Spleen (tissue), 11 donors: Measurements from ENCODE around the gene SCNN1G. TPM values are rescaled to one million over a fixed set of nuclear protein-coding genes. Genes with fewer than 3 reads are reported as not detected.

Source experiments
- DNase-seq: peaks from one replicate; pipeline ENCODE4 v3.0.0-alpha.2; 2020
- H3K27ac ChIP-seq, 8 donors: fragments of 200-600 bp; sonication (generic) in 7 of 8; 1 replicate in 4 of 8; 2 replicates in 4 of 8; pipeline versions ENCODE4 v1.5.0 to v1.8.0; 2016 to 2021; ENCODE audit warnings: inconsistent platforms in 4 of 8, mild to moderate bottlenecking in 4 of 8, moderate library complexity in 1 of 8
- H3K27me3 ChIP-seq, 7 donors: fragments of 200-600 bp; sonication (generic) in 6 of 7; replicated peaks in 1 of 7; 1 replicate in 4 of 7; 2 replicates in 3 of 7; pipeline versions ENCODE4 v1.5.0 to v1.8.0; 2016 to 2021; ENCODE audit warnings: inconsistent platforms in 3 of 7, mild to moderate bottlenecking in 1 of 7
- H3K36me3 ChIP-seq, 6 donors: fragments of 200-600 bp; sonication (generic) in 5 of 6; 1 replicate in 4 of 6; 2 replicates in 2 of 6; pipeline versions ENCODE4 v1.5.0 to v1.8.0; 2016 to 2021; ENCODE audit warnings: inconsistent platforms in 2 of 6
- H3K4me1 ChIP-seq, 6 donors: fragments of 200-600 bp; sonication (generic) in 5 of 6; 1 replicate in 3 of 6; 2 replicates in 3 of 6; pipeline versions ENCODE4 v1.5.0 to v1.8.0; 2016 to 2021; ENCODE audit warnings: inconsistent platforms in 3 of 6
- H3K4me3 ChIP-seq, 8 donors: fragments of 200-600 bp; sonication (generic) in 7 of 8; 1 replicate in 4 of 8; 2 replicates in 4 of 8; pipeline versions ENCODE4 v1.5.0 to v1.8.0; 2016 to 2021; ENCODE audit warnings: inconsistent platforms in 4 of 8, mild to moderate bottlenecking in 4 of 8, moderate library complexity in 2 of 8
- H3K9me3 ChIP-seq, 8 donors: fragments of 200-600 bp; sonication (generic) in 7 of 8; 1 replicate in 4 of 8; 2 replicates in 4 of 8; pipeline versions ENCODE4 v1.5.0 to v1.8.0; 2016 to 2021; ENCODE audit warnings: inconsistent platforms in 4 of 8
- CTCF ChIP-seq, 11 experiments: fragments of 200-600 bp in 7 of 11; fragments of 450-650 bp in 4 of 11; sonication (generic) in 4 of 11; IDR thresholded peaks in 8 of 11; conservative IDR thresholded peaks in 3 of 11; 1 replicate in 7 of 11; 2 replicates in 4 of 11; pipeline versions ENCODE4 v1.4.0 to v1.8.0; 2016 to 2021; ENCODE audit warnings: antibody characterized with exemption in 11 of 11, inconsistent platforms in 4 of 11, mild to moderate bottlenecking in 1 of 11
- POLR2A ChIP-seq, 3 donors: fragments of 450-650 bp; IDR thresholded peaks; one replicate each; pipeline ENCODE4 v1.5.1; 2017; ENCODE audit warnings: antibody characterized with exemption in 3 of 3, mild to moderate bottlenecking in 1 of 3
- POLR2AphosphoS5 ChIP-seq, 3 donors: sonication (generic); formaldehyde crosslinking; IDR thresholded peaks; one replicate each; pipeline ENCODE4 v1.5.1; 2017; ENCODE audit warnings: antibody characterized with exemption in 3 of 3
- WGBS, 5 donors: extraction: QIAGEN DNeasy Blood & Tissue Kit in 3 of 5; methylation state at CpG; one replicate each; pipeline versions ENCODE4 v1.1.5 to v1.1.7; 2013 to 2018; 5-methylcytosine and 5-hydroxymethylcytosine counted together
- intact Hi-C: fragments of 100-400 bp; cut with DNase I; formaldehyde crosslinking; loops from one replicate; pipeline ENCODE4 v1.15.0; 2023; ENCODE audit warnings: low total_unique reads
- polyA plus RNA-seq, 3 donors: library from polyadenylated mRNA; stranded (reverse); fragments of 200-250 nt; gene quantifications; one replicate each; pipeline ENCODE4 v1.2.1, GENCODE V29; 2013
- total RNA-seq, 7 donors: library from RNA; depleted of rRNA in 3 of 7; stranded (reverse); fragments of >200 nt in 3 of 7; fragmentation: NEBNext Ultra II Directional in 4 of 7; extraction: Animal tissue kit (Norgen Biotek cat#: 25700) in 4 of 7; gene quantifications; one replicate each; pipeline versions ENCODE4 v1.1.0 to v1.2.1, GENCODE V29; 2016 to 2021
- donor health status: healthy with polysubstance abuse.
- donor health status: DM: no; HTN: no; CAD: no; lungs with moderate emphysema.
- donor health status: DM: no; HTN: no; CAD: no.
- donor health status: Bipolar disorder and iron deficiency.
- donor health status: healthy.
- donor health status: DM: no; HTN: no; CAD: no.
- donor health status: DM: yes; HTN: yes; CAD: no.

SCNN1G gene
- total and polyA plus RNA-seq, 10 donors = 0.03 TPM; not detected in 8

GRCh38 chr16:23152386-23153178, 30.0 kb upstream of the SCNN1G start:
- no peak for TF ChIP-seq CTCF (IDR thresholded peaks at IDR 0.05 in 8 of 11, conservative IDR thresholded peaks at IDR 0.05 in 3 of 11)
- Histone ChIP-seq H3K4me1 (peaks cover 5 to 20% (median 15%) of the 10 kb centered on the region in 6 donors), H3K27me3 (peaks cover 0 to 39% (median 0%) of the 10 kb centered on the region in 7 donors), H3K9me3 (no peaks in the 10 kb centered on the region), H3K4me3 (no peak overlapping the region), H3K36me3 (no peaks in the 10 kb centered on the region), H3K27ac (no peak overlapping the region)
- DNase-seq = no peak
- intact Hi-C loops = no loop called here
- 80 to 88% (median 85%) methylated on average over 12 of the region's 12 CpGs for WGBS, 5 donors

- 30 to 43% (median 37%) methylated on average over 7 of the region's 7 CpGs for WGBS, 5 donors
- H3K27me3 ChIP-seq = peaks cover 0 to 40% (median 0%) of the 10 kb centered on the region in 7 donors
- no peaks in the 10 kb centered on the region for H3K9me3 ChIP-seq
- no peak overlapping the region for H3K4me3 ChIP-seq
- H3K27ac ChIP-seq = no peak overlapping the region
- no peaks in the 10 kb centered on the region for H3K4me1 ChIP-seq
- no peak for DNase-seq
- intact Hi-C loops = no loop called here
- H3K36me3 ChIP-seq = no peaks in the 10 kb centered on the region
- no peak for TF ChIP-seq POLR2AphosphoS5 (IDR thresholded peaks at IDR 0.05)
- TF ChIP-seq CTCF (IDR thresholded peaks at IDR 0.05 in 8 of 11, conservative IDR thresholded peaks at IDR 0.05 in 3 of 11) = peak in 2 of 11 experiments; percentile 2 to 13
- no peak for TF ChIP-seq POLR2A (IDR thresholded peaks at IDR 0.05)
These were observed 27.0 kb upstream of the SCNN1G start for GRCh38 chr16:23155445-23156049.

GRCh38 chr16:23156110-23156509, 26.4 kb upstream of the SCNN1G start:
- Histone ChIP-seq H3K27me3 (peaks cover 0 to 46% (median 0%) of the 10 kb centered on the region in 7 donors), H3K9me3 (no peaks in the 10 kb centered on the region), H3K4me3 (no peak overlapping the region), H3K27ac (no peak overlapping the region), H3K36me3 (no peaks in the 10 kb centered on the region), H3K4me1 (no peaks in the 10 kb centered on the region)
- intact Hi-C loops = no loop called here
- WGBS, 5 donors = 66 to 85% (median 82%) methylated on average over 3 of the region's 3 CpGs
- no peak for DNase-seq
- TF ChIP-seq CTCF (IDR thresholded peaks at IDR 0.05 in 8 of 11, conservative IDR thresholded peaks at IDR 0.05 in 3 of 11) (no peak), POLR2AphosphoS5 (IDR thresholded peaks at IDR 0.05) (no peak), POLR2A (IDR thresholded peaks at IDR 0.05) (no peak)

- Histone ChIP-seq H3K36me3 (no peaks in the 10 kb centered on the region), H3K27me3 (peaks cover 0 to 50% (median 0%) of the 10 kb centered on the region in 7 donors), H3K27ac (no peak overlapping the region), H3K4me3 (no peak overlapping the region), H3K9me3 (no peaks in the 10 kb centered on the region), H3K4me1 (no peaks in the 10 kb centered on the region)
- TF ChIP-seq CTCF (IDR thresholded peaks at IDR 0.05 in 8 of 11, conservative IDR thresholded peaks at IDR 0.05 in 3 of 11) (no peak), POLR2A (IDR thresholded peaks at IDR 0.05) (no peak), POLR2AphosphoS5 (IDR thresholded peaks at IDR 0.05) (no peak)
- intact Hi-C loops = no loop called here
- WGBS, 5 donors = 50 to 64% (median 58%) methylated on average over 1 of the region's 1 CpG
- DNase-seq = no peak
These were observed 25.5 kb upstream of the SCNN1G start for GRCh38 chr16:23156946-23157460.
